Measurements from ENCODE around the gene NIN.
"Not testable (repeated sequence)": the region's sequence is repeated elsewhere in the genome, so short reads cannot be mapped to it uniquely, and the experiment has no call there.

The NIN gene

DNA sequence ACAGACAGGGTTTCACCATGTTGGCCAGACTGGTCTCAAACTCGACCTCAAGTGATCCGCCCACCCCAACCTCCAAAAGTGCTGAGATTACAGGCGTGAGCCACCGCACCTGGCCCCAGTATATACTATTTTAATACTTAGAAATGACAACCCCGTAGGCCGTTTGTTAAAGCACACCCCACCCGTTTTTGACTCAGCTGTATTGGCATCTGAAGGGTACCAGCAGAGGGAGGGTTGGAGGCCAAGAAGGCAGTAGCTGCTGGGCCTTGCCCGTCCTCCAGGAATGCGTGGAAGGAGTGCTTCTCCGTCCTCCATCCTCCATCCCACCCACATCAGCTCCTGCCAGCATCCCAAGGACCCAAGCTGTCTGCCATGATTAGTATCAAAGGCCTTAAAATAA, 6.3 kb upstream of the NIN start:
- no peak for DNase-seq

GRCh38 chr14:50836515-50836914, 5.6 kb upstream of the NIN start:
- DNase-seq = no peak

GRCh38 chr14:50835280-50835679, 4.3 kb upstream of the NIN start:
- no peak for DNase-seq

DNA sequence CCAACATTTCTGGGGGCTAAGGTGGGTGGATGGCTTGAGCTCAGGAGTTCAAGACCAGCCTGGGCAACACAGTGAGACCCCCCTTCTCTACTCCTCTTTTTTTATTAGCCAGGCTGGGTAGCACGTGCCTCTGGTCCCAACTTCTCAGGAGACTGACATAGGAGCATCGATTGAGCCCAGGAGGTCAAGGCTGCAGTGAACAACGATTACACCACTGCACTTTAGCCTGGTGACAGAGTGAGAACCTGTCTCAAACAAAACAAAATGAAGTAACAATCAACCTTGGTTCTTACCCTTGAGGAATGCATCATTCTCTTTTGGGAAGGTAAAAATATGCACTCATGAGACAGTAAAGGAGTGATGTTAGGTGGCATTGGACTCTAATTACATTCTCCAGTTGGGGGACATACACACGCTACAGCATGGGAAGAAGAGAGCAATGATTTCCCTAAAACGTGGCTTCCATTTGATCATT, 3.9 kb upstream of the NIN start:
- no peak for DNase-seq

DNA sequence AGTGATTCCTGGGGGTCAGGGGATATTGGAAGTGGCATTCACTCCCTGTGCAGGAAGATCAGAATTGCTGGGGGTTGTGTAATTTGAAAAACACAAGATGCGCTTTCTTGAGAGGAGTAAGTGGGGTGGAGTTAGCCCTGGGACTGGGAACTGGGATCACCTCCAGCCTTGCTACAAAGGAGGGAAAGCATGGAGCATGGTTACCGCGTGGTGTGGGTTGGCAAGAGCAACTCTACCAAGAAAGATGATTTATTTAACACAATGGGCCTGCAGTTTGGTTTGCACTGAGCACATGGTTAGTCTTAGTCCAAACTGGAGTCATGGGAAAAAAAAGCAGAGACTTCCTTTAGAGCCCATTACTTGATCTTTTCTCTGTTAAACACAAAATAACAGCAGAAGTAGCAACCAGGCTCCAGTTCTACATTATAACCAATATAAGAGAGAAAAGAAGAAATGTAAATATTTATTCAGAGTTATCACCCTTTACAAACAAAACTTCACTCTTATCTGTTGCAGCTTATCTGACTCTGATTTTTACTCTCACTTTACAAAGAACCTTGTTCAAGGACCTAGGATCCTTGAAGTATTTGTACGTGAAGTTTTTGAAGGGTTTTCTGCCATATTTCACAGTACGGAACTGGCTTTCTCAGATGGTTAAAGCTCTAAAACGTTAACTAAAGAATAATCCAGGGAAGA, 2.1 kb upstream of the NIN start:
- DNase-seq = no peak

DNA sequence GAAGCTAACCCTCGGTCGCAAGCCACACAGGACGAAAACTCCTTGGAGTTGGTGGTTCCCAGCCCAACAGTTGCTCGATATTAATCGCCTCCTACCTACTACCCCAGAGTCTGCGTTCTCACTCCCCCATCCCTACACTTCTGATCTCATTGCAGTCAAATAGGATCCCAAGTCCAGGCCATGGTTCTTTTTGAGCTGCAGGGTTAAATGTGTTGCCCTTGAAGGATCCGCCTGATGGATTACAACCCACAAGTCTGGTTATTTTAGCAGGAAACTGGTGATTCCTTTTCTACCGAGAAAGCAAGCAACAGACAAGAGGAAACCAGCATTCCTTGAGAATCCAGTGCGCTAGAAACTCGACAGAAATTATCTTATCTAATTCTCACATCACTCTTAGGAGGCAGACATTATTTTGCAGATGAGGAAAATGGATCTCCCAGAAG, 785 bp upstream of the NIN start:
- no peak for DNase-seq

- peak; percentile 67 for DNase-seq
These were observed 674 bp downstream of the NIN start for GRCh38 chr14:50830044-50830931.

DNA sequence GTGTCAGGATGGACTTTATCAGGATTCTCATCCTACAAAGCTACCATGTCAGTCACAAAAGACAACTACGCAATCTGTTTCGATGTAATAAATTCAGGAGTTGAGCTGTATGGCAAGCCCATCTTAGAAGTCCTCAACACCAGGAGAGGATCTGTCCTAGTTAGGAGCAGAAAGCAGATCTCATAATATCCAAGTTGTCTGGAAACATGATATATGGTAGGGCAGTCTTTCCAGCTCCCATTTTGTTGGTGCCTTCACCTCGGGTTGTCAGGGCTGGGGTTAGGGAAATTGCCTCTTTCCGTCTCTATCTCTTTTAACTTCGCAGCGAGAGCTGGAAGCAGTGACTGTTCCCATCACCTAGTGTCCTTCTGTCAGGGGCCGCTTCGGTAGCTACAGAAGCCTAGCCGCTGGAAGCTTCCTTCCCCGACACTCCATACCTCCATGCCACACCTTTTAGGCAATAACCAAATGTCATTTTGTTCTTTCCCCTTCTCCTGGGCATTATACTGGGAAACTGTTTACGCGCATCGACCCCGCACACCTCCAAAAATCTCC, 1.4 kb downstream of the NIN start:
- DNase-seq = no peak

DNA sequence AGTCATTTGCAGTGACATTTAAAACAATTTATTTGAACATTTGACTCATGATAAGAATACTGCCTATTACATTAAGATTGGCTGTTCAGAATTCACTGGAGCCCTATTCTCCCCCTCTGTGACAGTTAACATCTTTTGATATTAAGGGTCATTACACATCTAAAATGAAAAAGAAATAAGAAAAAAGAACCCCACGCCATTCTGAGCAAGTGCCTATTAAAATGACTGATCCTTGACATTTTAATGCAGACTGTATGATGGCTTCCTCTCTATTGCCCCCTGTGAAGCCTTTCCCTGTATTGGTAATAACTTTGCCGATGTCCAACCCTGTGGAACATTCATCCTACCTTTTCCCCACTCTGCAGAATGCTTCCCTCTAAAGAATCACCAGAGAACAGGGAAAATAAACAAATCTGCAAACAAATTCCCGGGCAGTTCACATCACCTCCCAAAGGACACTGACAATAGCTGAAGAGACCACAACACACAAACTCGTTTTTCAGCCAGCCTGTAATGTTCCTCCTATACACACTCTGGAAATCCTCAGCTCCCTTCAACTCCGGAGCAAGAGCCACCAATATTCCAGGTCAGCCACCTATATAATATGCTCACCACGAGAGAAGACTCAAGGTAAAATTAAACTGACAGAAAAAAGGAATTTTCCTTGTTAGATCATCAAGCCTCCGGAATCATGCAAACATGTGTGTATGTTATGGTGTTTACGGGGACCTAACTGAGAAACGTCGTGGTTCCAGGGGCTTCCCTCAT, 2.1 kb downstream of the NIN start:
- DNase-seq = no peak

DNA sequence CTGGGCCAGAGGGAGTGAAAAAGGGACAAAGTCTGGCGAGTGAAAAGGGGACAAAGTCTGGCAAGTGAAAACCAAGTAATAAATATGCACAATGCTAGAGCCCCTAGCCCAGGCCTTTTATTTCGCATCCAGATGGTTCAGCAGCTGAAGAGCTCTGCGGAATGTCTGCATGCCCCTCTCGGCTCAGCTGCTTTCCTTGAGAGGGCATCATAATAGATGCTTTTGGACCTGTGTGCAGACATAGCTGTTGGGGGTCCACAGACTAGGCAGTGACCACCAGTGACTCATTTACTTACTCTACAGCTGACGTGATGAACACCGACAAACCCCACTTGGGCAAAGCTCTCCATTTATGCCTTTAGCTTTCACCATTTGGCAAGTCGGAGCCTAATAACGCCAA, 4.3 kb downstream of the NIN start:
- no peak for DNase-seq

DNA sequence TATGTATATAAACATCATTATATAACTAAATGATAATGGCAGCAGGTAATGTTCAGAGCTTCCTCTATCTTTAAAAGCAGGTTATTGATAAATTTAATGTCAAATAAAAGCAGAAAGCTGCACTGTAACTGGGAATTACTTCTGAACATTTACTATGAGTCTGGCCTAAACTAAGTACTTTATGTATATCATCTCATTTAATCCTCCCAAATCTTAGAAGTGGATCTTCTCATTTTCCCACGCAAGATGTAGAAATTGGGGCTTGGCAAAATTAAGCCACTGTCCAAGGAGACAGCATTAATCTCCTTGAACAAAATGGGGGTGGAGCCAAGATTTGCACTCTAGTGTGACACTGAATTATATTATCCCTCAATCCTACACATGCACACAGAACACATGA, 5.7 kb downstream of the NIN start:
- DNase-seq = no peak

DNA sequence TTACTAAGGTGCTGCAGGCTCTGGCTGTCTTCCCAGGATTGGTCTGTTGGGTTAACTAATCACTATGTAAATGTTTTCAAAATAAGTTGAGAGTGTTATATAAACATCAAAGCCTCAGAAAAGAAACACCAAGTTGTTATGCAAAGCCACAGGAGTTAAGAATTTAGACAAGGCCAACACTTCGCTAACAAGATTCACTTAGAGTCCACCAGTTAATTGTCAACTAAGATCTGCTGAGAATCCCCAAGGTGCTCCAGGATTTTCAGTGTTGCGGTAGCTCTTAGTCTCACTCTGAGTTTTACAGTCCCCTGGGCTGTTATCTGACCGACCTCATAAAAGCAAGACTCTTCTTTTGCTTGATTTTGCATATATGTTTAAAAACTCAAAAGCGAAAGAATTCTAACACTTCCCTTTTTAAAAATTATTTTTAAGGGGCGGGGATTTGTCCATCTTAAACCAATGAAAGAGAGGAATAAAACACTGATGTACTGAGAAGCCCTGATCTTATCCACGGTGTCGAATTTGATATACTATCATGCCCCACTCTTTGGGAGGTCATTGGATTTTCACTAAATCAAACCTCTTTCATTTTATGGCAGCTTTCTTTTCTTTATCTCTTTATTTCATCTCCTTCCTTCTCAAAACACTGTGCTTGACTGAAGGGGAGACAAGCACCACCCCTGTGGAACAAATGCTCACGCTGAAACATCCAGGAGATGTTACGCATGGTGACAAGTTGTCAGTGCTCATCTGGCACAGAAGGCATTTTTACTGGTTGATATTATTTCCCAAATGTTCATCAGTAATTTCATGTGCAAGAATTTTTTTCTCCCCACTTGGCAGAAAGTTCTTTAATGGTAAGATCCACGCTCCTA, 7.0 kb downstream of the NIN start:
- DNase-seq = no peak

DNA sequence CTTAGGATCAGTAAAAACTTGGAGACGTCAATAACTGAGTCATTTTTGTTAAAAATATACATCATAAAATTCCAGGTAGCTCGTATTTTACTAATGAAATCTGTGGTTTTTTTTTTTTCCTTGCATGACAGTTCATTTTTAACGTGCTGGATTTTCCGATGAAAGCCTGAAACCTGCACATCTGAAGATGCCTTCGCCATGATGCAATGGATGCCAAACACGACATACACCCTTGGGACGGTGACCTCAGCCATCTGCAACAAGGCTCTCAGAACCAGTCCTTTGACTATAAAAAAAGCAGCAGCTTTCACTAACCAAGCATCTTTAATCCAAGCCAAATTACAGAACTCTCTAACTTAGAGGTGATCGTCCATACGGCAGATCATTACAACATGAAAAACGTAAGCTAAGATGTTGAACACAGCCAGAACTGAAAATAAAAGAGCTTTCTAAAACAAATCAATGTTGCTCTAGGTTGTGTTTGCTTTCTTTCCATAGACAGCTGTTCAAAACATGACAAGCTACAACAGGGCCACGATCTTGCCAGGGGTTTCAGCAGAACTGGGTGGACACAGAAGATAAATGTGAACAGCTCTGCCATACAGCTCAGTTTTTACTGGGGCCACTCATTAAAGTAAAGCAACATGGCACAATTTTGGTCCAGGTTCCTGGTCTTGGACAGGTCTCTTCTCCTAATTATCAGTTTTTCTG, 7.8 kb downstream of the NIN start:
- DNase-seq = no peak

DNA sequence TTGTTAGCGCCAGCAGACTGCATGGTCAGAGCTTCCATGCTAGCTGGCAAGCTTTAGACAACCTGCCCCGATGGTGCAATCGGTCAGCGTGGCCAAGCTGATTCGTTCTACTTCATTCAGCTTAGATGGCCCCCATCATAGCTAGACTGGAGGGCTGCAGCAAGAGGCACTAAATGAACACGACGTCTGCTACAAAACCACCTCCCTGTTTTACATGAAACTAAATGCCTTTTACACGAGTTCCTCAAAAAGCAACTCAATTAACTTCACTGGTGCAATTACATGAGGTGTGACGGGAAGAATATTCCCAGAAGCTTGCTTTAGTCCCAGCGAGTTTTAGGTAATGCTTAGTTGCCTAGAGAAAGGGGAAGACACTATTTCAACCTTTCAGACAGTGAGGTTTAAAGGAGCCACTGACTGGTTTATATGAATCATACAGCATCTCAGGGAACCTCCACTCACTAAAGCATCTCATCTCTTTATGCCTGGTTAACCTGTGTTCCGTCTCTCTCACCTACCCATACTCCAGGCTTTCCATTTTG, 8.4 kb downstream of the NIN start:
- no peak for DNase-seq

- no peak for DNase-seq
These were observed 9.2 kb downstream of the NIN start for GRCh38 chr14:50821510-50822464.

DNA sequence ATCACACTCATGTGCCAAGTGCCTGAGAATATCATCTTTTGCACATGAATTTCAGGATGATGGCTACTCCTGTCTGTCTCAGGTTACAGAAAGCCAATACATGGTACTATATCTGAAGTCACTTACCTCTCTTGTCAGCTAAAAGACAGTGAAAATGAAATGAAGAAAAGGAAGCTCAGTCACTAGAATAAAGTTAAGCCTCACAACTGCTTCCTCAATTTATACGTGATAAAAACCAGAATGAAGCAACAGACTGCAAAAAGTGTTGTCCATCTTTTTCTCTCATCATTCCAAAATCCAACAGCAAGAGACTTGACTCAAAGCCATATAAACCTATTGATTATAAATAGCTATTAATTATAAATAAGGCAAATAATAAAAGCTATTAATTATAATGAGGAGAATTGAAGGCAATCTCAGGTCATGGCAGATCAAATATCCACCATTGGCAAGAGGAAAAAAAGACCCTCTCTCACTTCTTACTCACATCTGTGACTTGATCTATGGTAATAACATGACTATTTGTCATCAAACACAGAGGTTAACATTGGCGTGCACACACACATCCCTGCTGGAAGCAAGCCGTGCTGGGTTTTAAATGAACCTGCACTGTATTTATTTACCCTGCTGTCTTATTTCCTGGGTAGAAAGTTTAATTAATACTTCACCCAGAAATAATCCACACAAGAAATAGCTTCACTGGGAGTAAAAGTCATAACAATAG, 10.0 kb downstream of the NIN start:
- DNase-seq = no peak

DNA sequence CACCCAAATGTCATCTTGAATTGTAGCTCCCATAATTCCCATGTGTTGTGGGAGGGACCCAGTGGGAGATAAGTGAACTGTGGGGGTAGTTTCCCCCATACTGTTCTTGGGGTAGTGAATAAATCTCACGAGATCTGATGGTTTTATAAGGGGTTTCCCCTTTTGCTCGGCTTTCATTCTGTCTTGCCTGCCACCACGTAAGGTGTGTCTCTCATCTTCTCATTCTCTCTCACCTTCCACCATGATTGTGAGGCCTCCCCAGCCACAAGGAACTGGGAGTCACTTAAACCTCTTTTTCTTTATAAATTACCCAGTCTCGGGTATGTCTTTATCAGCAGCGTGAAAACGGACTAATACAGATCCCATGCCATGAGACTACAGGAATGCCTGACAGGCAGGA, 11.7 kb downstream of the NIN start:
- DNase-seq = not testable (repeated sequence)

DNA sequence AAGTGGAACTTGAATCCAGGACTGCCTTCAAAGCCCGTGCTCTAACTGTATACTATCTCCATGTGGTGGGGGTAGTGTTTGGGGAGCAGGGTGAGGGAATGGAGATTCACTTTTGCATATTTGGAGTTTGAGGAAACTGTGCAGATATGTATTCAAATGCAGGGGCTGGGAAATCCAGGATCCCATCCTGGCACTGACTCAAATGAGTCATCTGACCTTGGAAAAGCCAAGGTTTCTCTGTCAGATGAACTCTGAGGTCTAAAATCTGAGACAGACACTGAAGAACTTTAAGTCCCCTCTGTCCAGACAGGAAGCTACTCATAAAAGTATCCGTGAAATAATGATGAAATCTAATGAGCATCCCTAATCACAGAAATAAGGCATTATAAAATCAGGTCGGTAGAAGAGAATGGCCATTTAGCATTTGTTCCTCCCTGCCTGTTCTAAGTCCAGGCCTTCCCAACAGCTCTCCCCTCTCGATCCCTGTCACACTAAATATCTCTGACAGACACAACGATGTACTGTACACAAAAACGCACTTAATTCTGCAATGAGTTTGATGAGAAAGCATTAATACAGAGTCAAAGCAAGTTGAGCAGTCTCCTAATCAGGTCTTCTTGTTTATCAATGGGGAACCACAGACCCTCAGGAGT, 14.4 kb downstream of the NIN start:
- DNase-seq = no peak

- DNase-seq = not testable (repeated sequence)
These were observed 15.4 kb downstream of the NIN start for GRCh38 chr14:50815526-50815925.
